Peyer's patch (tissue), 4 donors: ENCODE results near the gene TTC38.

Source experiments
- POLR2A ChIP-seq, 2 donors: fragments of 450-650 bp; IDR thresholded peaks; one replicate each; pipeline ENCODE4 v1.5.1; 2017; ENCODE audit warnings: antibody characterized with exemption in 2 of 2, mild to moderate bottlenecking in 2 of 2, moderate library complexity in 2 of 2
- TF ChIP-seq, protein P1 (sequence below), 6 experiments: fragments of 450-650 bp in 4 of 6; fragments of 200-600 bp in 2 of 6; sonication (generic) in 1 of 6; IDR thresholded peaks; one replicate each; pipeline ENCODE4 v1.5.1; 2017 to 2019; ENCODE audit warnings: antibody characterized with exemption in 6 of 6, mild to moderate bottlenecking in 3 of 6, moderate library complexity in 1 of 6

DNA sequence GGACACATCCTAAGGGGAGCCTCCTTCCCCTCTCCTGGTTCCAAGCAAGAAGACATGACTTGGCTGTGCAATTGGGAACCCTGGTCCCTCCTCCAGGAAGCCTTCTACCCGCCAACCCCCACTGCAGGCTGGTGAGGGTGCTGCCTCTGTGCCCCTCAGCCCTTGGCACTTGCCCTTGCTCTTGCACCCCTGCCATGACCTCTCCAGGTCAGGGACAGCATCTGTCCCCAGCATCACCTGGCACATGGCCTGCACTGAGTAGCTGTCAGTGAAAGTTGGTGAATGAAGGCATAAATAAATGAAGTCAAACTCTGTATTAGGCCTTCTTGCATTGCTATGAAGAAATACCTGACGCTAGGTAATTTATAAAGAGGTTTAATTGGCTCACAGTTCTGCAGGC is 27.0 kb downstream of the TTC38 start:
- TF ChIP-seq, protein P1, sequence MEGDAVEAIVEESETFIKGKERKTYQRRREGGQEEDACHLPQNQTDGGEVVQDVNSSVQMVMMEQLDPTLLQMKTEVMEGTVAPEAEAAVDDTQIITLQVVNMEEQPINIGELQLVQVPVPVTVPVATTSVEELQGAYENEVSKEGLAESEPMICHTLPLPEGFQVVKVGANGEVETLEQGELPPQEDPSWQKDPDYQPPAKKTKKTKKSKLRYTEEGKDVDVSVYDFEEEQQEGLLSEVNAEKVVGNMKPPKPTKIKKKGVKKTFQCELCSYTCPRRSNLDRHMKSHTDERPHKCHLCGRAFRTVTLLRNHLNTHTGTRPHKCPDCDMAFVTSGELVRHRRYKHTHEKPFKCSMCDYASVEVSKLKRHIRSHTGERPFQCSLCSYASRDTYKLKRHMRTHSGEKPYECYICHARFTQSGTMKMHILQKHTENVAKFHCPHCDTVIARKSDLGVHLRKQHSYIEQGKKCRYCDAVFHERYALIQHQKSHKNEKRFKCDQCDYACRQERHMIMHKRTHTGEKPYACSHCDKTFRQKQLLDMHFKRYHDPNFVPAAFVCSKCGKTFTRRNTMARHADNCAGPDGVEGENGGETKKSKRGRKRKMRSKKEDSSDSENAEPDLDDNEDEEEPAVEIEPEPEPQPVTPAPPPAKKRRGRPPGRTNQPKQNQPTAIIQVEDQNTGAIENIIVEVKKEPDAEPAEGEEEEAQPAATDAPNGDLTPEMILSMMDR (IDR thresholded peaks at IDR 0.05) = no peak
- TF ChIP-seq POLR2A (IDR thresholded peaks at IDR 0.05) = no peak
